Left ventricle myocardium inferior (tissue), 1 donor: ENCODE measurements around the gene DHRS4. TPM values are rescaled to one million over a fixed set of nuclear protein-coding genes. Genes with fewer than 3 reads are reported as not detected.
A peak's percentile ranks its signal among the peaks of the same experiment; 100 is the strongest.
"Not testable (repeated sequence)": the region's sequence is repeated elsewhere in the genome, so short reads cannot be mapped to it uniquely, and the experiment has no call there.

Source experiments
- DNase-seq: peaks from one replicate; pipeline ENCODE4 v3.0.0-alpha.2; 2020
- H3K27ac ChIP-seq: fragments of 200-600 bp; replicated peaks from 2 replicates; pipeline ENCODE4 v1.8.0; 2021
- H3K27me3 ChIP-seq: fragments of 200-600 bp; 2 replicates; pipeline ENCODE4 v1.8.0; 2021; ENCODE audit warnings: low read depth
- H3K36me3 ChIP-seq: fragments of 200-600 bp; 2 replicates; pipeline ENCODE4 v1.8.0; 2021
- H3K4me1 ChIP-seq: fragments of 200-600 bp; 2 replicates; pipeline ENCODE4 v1.8.0; 2021
- H3K4me3 ChIP-seq: fragments of 200-600 bp; 2 replicates; pipeline ENCODE4 v1.8.0; 2021; ENCODE audit warnings: mild to moderate bottlenecking, moderate library complexity
- H3K9me3 ChIP-seq: fragments of 200-600 bp; replicated peaks from 2 replicates; pipeline ENCODE4 v1.8.0; 2021
- intact Hi-C: fragments of 100-400 bp; cut with micrococcal nuclease; formaldehyde crosslinking; loops from one replicate; pipeline ENCODE4 v1.11.0; 2022
- total RNA-seq: library from RNA; stranded (reverse); fragmentation: NEBNext Ultra II Directional; extraction: Animal tissue kit (Norgen Biotek cat#: 25700); gene quantifications from one replicate; pipeline ENCODE4 v1.2.1, GENCODE V29; 2021
- TF ChIP-seq, protein P1 (sequence below): fragments of 200-600 bp; IDR thresholded peaks from 2 replicates; pipeline ENCODE4 v1.8.0; 2021; ENCODE audit warnings: antibody characterized with exemption, mild to moderate bottlenecking, borderline replicate concordance
- donor health status: DM: no; HTN: yes; CAD: no; lungs with severe emphysema.

DHRS4 gene
- total RNA-seq, 1 donor from 2014 or later: 30.8 TPM

DNA sequence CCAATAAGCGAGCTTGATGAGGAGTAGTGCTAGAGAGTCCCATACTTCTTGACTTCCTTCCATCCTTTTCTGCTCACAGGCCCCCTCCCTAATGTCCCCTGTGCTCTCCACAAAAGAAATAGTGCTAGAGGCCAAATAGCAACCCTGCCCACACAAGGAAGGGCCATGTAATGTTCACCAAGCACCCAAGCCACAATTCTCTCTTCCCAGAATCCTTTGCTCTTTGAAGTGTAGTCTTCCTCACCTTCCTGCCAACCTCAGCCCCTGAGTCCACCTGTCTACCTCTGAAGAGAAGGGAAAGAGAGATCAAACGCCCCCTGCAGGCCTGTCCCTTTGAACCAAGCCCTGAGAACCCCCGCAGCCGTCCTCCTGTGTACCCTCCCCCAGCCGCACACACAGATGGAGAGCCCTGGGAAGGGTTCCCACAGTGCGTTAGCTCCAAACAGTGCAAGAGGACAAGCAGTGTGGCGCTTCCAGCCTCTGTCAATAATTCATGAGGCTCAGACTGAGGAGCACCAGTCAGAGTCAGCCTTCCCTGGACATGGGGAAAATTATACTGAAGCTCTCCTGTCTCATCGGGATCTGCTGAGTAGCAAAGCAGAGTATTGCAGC is 1.9 kb upstream of the DHRS4 start:
- H3K27ac ChIP-seq: no peak overlapping the region
- intact Hi-C loops: no loop called here
- DNase-seq: no peak

DNA sequence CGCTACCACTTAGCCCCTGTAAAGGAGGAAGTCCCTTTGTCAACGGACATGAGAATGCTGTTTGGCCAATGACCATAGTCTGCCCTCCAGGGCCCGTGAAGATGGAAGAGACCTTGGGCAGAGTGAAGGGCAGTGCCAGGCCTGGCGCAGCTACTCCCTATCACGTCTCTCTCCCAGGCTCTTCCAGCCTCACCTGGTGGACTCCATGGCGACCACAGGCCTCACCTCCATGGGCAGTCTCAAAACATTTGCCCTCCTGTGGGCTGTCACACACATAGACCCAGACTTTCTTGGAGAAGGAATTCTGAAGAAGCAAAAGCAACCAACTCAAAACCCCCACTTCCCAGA is 480 bp upstream of the DHRS4 start:
- not testable (repeated sequence) for H3K36me3 ChIP-seq

More for the DNA sequence above, 1.9 kb upstream of the DHRS4 start:
- Histone ChIP-seq H3K36me3 (peaks cover 7% of the 10 kb centered on the region), H3K27me3 (no peaks in the 10 kb centered on the region), H3K4me1 (peaks cover 29% of the 10 kb centered on the region), H3K4me3 (no peak overlapping the region), H3K9me3 (peaks cover 3% of the 10 kb centered on the region)
- TF ChIP-seq, protein P1, sequence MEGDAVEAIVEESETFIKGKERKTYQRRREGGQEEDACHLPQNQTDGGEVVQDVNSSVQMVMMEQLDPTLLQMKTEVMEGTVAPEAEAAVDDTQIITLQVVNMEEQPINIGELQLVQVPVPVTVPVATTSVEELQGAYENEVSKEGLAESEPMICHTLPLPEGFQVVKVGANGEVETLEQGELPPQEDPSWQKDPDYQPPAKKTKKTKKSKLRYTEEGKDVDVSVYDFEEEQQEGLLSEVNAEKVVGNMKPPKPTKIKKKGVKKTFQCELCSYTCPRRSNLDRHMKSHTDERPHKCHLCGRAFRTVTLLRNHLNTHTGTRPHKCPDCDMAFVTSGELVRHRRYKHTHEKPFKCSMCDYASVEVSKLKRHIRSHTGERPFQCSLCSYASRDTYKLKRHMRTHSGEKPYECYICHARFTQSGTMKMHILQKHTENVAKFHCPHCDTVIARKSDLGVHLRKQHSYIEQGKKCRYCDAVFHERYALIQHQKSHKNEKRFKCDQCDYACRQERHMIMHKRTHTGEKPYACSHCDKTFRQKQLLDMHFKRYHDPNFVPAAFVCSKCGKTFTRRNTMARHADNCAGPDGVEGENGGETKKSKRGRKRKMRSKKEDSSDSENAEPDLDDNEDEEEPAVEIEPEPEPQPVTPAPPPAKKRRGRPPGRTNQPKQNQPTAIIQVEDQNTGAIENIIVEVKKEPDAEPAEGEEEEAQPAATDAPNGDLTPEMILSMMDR: no peak

GRCh38 chr14:23954279-23954614 is 677 bp downstream of the DHRS4 start:
- Histone ChIP-seq H3K4me3 (peak overlapping the region; percentile 96), H3K27ac (peak overlapping the region; percentile 93), H3K4me1 (peaks cover 29% of the 10 kb centered on the region)
- DNase-seq, intact Hi-C loops, H3K36me3 ChIP-seq, H3K9me3 ChIP-seq, H3K27me3 ChIP-seq: not testable (repeated sequence)

More for the DNA sequence above, 480 bp upstream of the DHRS4 start:
- Histone ChIP-seq H3K4me1 (peaks cover 29% of the 10 kb centered on the region), H3K4me3 (peak overlapping the region; percentile 96), H3K27ac (peak overlapping the region; percentile 93)
- H3K9me3 ChIP-seq, H3K27me3 ChIP-seq, intact Hi-C loops, DNase-seq: not testable (repeated sequence)

DNA sequence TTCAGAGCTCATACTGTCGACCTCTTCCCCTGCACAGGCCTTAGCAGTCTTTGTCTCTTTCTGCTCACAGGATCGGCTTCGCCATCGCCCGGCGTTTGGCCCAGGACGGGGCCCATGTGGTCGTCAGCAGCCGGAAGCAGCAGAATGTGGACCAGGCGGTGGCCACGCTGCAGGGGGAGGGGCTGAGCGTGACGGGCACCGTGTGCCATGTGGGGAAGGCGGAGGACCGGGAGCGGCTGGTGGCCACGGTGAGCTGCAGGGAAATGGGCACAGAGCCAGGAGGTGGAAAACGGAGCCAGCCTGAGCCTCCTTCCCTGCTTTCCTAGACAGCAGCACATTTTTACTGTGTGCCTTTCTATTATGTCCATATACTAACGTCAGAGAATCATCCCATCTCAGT is 1.4 kb downstream of the DHRS4 start:
- H3K4me3 ChIP-seq, intact Hi-C loops, H3K36me3 ChIP-seq, H3K9me3 ChIP-seq, H3K27ac ChIP-seq, H3K27me3 ChIP-seq, DNase-seq: not testable (repeated sequence)
- H3K4me1 ChIP-seq: peaks cover 29% of the 10 kb centered on the region

DNA sequence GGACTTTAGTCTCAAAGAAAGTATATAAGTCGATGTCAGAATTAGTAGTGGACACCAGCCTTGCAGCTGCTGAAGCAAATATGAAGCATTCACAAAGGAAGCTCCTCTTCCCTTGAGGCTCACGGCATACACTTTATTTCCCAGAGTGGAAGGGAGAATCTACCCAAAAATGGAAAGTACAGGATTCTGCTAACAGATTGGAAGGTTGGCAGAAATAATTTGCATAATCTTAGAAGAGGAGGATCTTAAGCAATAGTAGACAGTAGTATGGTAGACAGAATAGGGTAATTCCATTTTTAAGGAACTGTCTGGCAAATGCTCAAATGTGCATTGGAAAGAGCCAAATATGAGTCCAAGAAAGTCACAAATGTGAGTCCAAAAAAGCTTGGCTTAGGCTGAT is 2.2 kb downstream of the DHRS4 start:
- H3K27ac ChIP-seq, intact Hi-C loops, H3K9me3 ChIP-seq, H3K27me3 ChIP-seq, H3K36me3 ChIP-seq, H3K4me3 ChIP-seq, DNase-seq: not testable (repeated sequence)
- H3K4me1 ChIP-seq: peaks cover 29% of the 10 kb centered on the region

DNA sequence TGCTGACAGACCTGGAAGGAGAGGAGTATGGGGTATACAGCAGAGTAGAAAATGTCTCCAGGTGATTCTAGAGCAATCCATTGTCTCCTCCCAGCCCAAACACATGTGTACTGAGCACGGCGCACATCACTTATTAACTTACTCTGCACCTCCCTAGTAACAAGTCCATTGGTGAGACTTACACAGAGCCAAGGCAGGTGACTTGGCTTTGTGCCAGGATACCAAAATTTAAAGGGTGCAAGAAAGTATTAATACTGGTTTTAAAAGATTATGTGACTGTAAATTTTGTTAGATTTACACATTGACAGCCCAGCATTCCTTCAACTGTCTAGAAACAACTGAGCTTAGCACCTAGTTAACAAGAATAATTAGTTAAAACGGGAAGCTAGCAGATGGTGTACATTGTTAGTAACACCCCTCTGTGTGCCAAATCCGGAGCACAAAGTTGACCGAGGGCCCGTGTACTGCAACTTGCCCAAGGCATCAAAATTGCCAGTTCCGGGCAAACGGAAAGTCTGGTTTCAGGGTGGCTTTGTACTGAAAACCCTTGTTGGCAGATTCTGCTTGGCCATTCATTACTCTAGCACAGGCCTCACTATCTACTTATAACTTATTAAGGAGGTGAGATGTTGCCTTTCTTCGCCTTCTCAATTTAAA is 4.5 kb downstream of the DHRS4 start:
- H3K27ac ChIP-seq, H3K4me3 ChIP-seq, DNase-seq, H3K36me3 ChIP-seq, H3K27me3 ChIP-seq, intact Hi-C loops, H3K9me3 ChIP-seq: not testable (repeated sequence)
- H3K4me1 ChIP-seq: peaks cover 19% of the 10 kb centered on the region

DNA sequence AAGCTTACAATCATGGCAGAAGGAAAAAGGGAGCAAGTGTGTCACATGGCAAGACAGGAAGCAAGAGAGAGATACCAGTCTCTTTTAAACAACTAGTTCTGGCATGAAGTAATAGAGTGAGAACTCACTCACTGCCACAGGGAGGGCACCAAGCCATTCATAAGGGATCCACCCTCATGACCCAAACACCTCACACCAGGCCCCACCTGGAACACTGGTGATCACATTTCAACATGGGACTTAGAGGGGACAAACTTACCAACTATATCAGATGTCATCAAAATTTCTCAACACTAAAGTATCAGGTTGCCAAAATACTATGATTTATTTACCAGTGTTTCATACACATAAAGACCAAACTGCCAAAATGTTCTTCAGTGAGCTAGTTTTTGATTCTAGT is 7.3 kb downstream of the DHRS4 start:
- H3K27ac ChIP-seq, H3K27me3 ChIP-seq: not testable (repeated sequence)

DNA sequence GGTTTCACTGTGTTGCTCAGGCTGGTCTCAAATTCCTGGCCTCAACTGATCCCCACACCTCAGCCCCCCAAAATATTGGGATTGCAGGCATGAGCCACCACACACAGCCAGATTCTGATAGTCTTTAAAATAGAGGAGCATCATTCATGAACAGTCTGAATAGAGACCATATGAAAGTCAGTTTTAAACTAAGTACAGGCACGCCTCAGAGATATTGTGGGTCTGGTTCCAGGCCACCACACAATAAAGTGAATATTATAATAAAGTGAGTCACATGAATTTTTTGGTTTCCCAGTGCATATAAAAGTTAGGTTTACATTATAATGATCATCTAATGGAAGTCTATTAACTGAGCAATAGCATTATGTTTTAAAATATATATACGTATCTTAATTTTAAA is 8.1 kb downstream of the DHRS4 start:
- H3K36me3 ChIP-seq, H3K4me3 ChIP-seq, H3K4me1 ChIP-seq, H3K27me3 ChIP-seq, DNase-seq, H3K27ac ChIP-seq, intact Hi-C loops, H3K9me3 ChIP-seq: not testable (repeated sequence)

More for the DNA sequence above, 7.3 kb downstream of the DHRS4 start:
- H3K9me3 ChIP-seq, DNase-seq, H3K4me3 ChIP-seq, intact Hi-C loops, H3K36me3 ChIP-seq, H3K4me1 ChIP-seq: not testable (repeated sequence)

DNA sequence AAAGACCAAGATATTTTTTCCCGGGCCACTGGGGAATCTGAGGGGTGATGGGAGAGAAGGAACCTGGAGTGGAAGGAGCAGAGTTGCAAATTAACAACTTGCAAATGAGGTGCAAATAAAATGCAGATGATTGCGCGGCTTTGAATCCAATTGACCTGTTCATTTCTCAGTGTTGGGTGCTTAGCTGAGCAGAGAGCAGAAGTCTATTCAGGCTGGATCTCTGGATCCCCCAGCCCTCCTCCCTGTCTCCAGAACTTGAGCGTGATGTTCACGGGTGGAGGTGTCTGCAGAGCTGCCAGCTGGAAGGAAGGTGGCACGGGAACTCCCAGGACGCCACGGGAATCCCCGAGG is 15.5 kb downstream of the DHRS4 start:
- H3K27me3 ChIP-seq, intact Hi-C loops, H3K4me1 ChIP-seq: not testable (repeated sequence)

GRCh38 chr14:23969481-23970282 is 16.1 kb downstream of the DHRS4 start:
- H3K4me1 ChIP-seq, H3K27me3 ChIP-seq, H3K9me3 ChIP-seq, H3K27ac ChIP-seq, H3K36me3 ChIP-seq: not testable (repeated sequence)
- intact Hi-C loops: loop anchor here (5.0 kb wide), 1 partner anchor 48 kb away; no protein-coding TSS in a partner anchor
- H3K4me3 ChIP-seq: peak overlapping the region; percentile 56
- peak; percentile 50 for DNase-seq

More for the DNA sequence above, 15.5 kb downstream of the DHRS4 start:
- H3K27ac ChIP-seq, H3K9me3 ChIP-seq, DNase-seq, H3K36me3 ChIP-seq: not testable (repeated sequence)
- H3K4me3 ChIP-seq: peak overlapping the region; percentile 56

DNA sequence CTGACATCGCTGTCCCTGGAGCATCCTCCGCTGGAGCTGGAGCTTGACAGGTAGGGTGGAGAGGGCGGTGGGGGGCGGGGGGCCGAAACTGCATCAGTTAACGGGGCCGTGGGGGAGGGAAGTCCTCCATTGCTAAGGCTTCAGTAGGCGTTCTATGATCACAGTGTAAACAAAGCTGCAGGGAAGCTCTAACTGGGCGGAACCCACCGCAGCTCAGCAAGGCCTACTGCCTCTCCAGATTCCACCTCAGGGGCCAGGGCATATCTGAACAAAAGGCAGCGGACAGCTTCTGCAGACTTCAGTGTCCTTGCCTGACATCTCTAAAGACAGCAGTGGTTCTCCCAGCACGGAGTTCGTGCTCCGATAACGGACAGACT is 16.7 kb downstream of the DHRS4 start:
- peak overlapping the region; percentile 56 for H3K4me3 ChIP-seq
- intact Hi-C loops: loop anchor here (5.0 kb wide), 1 partner anchor 47 kb away; no protein-coding TSS in a partner anchor
- not testable (repeated sequence) for H3K9me3 ChIP-seq, H3K4me1 ChIP-seq, H3K27ac ChIP-seq, H3K36me3 ChIP-seq, H3K27me3 ChIP-seq, DNase-seq

DNA sequence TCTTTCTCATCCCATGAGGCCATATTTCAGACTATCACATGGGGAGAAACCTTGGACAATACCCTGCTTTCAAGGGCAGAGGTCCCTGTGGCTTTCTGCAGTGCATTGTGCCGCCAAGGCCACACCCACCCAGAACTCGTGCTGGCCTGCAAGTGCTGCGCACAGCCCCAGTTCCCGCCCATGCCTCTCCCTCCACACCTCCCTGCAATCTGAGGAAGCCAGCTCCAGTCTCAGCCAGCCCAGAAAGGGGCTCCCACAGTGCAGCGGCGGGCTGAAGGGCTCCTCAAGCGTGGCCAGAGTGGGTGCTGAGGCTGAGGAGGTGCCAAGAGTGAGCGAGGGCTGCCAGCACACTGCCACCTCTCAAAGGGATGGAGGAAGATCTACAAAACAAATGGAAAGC is 19.6 kb downstream of the DHRS4 start:
- not testable (repeated sequence) for H3K4me1 ChIP-seq, H3K36me3 ChIP-seq, H3K4me3 ChIP-seq, H3K27me3 ChIP-seq, DNase-seq, H3K9me3 ChIP-seq, H3K27ac ChIP-seq
- intact Hi-C loops: loop anchor here (5.0 kb wide), 1 partner anchor 44 kb away; no protein-coding TSS in a partner anchor

GRCh38 chr14:23974041-23974440 is 20.5 kb downstream of the DHRS4 start:
- not testable (repeated sequence) for DNase-seq, H3K4me1 ChIP-seq, H3K27ac ChIP-seq, H3K27me3 ChIP-seq, H3K4me3 ChIP-seq, H3K36me3 ChIP-seq, H3K9me3 ChIP-seq
- intact Hi-C loops: loop anchor here (5.0 kb wide), 1 partner anchor 43 kb away; no protein-coding TSS in a partner anchor
